ENCODE results near the gene C8B.

The C8B gene

DNA sequence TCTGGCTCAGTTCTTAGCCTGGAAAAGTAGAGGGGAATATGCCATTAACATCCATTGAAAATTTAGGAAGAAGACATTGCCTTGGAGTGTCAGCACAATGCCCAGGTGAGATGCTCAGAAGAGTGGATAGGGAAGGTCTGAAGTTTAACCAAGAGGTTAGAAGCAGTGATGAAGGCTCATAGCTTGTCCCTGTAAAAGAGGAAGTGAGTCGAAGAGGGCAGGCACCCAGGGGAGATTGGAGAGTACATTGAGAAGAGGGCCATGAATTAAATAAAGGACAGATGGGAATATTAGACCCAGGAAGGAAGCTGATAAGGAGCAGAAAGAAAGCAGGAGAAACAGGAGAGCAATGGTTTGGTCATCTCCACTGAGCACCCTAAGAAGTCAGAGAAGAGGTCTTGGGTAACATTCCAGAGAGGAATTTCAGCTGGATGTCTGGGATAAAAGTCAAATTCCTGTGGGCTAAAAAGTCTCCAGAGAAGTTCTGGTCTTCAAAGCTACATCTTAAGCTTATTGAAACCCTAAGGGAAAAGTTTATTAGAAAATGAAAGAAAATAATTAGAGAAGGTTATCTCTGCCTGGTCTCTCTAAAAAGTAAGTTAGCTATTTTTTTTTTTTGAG lies 17.3 kb downstream of the C8B start:
- TF ChIP-seq, protein P1, sequence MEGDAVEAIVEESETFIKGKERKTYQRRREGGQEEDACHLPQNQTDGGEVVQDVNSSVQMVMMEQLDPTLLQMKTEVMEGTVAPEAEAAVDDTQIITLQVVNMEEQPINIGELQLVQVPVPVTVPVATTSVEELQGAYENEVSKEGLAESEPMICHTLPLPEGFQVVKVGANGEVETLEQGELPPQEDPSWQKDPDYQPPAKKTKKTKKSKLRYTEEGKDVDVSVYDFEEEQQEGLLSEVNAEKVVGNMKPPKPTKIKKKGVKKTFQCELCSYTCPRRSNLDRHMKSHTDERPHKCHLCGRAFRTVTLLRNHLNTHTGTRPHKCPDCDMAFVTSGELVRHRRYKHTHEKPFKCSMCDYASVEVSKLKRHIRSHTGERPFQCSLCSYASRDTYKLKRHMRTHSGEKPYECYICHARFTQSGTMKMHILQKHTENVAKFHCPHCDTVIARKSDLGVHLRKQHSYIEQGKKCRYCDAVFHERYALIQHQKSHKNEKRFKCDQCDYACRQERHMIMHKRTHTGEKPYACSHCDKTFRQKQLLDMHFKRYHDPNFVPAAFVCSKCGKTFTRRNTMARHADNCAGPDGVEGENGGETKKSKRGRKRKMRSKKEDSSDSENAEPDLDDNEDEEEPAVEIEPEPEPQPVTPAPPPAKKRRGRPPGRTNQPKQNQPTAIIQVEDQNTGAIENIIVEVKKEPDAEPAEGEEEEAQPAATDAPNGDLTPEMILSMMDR (IDR thresholded peaks at IDR 0.05; ENCODE audit: extremely low read depth, missing control alignments): no peak
- no peak for DNase-seq (ENCODE audit: low spot score)

DNA sequence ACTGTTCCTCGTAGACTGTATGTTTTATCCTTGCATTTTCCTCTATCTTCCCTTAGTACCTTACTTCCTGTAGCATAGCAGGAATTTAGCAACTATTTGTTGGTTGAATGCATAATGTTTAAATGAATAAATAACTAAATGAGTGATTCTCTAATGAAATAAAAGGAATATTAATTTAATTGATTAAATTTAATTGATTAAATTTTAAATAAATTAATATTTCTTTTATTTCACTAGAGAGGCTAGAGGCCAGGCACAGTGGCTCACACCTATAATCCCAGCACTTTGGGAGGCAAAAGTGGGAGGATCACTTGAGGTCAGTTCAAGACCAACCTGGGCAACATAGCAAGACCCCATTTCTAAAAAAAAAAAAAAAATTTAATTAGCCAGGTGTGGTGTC lies 25.8 kb downstream of the C8B start:
- no peak for DNase-seq (ENCODE audit: low spot score)
- TF ChIP-seq, protein P1 (IDR thresholded peaks at IDR 0.05; ENCODE audit: extremely low read depth, missing control alignments): no peak

DNA sequence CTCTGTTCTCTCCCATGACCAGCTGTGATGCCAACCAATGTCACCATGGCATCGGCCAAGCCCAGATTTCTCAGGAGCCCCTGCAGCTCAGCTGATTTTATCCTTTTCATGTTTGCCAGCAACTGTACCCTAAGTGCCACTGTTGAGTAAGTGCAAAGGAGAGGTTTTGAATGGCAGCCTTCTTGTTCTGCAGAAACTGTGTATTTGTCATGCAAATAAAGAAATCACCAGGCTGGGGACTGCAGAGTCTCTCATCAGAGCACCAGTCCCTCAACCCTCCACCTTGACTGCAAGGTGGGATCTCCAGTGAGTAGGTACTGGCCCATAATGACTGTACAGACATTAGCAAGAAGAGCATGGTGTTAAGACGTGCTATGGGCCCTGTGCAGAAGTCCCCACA lies 26.6 kb downstream of the C8B start:
- no peak for DNase-seq (ENCODE audit: low spot score)
- TF ChIP-seq, protein P1 (IDR thresholded peaks at IDR 0.05; ENCODE audit: extremely low read depth, missing control alignments): no peak

DNA sequence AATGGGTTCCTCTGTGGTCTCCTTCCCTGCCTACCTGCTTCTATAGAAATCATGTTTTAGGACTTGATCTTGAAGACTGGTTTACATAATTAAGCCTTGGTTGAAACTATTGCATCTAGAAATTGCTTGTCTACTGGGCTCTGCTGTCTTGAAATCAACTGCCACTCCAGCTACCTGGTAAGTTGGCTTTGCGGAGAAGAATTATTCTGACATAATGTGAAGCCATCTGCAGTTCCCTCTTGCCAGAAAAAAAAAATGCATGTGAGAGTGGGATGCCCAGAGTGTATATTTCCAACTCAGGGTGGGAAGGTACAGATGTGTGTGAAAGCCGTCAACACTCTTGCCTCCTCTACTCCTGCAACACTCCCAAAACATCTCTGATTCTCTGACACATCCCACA lies 27.2 kb downstream of the C8B start:
- TF ChIP-seq, protein P1 (IDR thresholded peaks at IDR 0.05; ENCODE audit: extremely low read depth, missing control alignments): no peak
- DNase-seq (ENCODE audit: low spot score): no peak

DNA sequence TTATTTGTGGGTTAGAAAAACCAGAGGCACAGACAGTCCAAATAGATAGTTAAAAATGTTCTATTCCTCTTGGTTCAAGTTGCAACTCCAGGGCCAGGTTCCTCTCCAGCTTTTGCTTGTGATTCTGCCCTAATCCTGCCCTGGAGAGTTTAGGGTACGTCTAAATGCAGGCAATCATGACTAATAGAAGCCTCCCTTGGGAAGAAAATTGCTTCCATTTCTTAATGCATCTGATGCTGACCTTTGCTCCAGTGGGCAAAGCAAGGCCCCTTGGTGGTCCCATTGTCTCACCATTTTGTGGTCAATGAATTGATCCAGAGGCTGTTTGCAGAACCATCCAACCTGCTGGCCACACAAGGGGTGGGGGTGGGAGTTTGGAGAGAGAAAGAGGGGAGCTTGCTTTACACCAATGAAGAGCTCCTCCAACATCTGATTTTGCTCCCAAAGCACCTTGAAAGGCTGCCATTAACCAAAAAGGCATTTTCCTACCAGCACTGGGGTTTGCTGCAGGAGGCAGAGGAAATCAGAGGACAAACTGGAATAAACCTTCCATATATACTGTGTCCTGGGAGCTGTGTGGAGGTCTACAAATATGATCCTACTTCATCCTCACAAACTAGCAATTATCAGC lies 31.3 kb downstream of the C8B start:
- TF ChIP-seq, protein P1 (IDR thresholded peaks at IDR 0.05; ENCODE audit: extremely low read depth, missing control alignments): no peak
- no peak for DNase-seq (ENCODE audit: low spot score)

DNA sequence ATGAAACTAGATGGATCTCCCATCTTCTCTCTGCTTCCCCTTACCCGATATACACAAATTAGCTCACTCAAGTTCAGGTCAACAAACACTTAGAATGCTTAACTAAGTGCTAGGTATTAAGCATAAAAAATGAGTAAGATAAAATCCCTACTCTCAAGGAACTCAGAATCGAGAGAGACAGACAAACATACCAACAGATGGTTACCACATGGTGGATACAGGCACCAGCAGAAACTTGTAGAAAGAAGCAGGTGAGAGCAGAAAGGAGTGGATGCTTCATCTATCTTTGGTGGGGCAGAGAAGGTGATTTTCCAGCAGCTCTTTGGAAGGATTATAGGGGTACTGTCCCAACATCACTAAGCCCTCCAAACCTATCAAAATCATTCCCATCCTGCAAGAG lies 32.2 kb downstream of the C8B start:
- TF ChIP-seq, protein P1 (IDR thresholded peaks at IDR 0.05; ENCODE audit: extremely low read depth, missing control alignments): no peak

DNA sequence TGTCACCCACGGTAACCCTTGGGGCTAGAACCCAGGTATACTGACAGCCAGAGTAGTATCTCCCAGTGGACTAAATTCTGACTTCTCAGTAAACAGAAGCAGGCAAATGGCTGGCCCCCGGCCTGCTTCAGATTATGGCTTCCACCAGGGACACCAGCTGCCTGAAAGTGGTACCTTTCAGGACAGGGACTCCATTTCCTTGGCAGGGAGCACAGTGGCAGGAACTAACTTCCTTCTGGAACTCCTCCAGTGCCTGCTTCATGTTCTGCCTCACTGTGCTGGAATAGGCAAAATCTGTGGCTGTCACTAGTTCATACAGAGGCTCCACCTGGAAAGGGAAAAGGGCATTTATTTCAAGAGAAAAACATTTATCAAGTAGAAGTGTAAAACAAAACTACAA lies 32.7 kb downstream of the C8B start:
- DNase-seq (ENCODE audit: low spot score): no peak
- TF ChIP-seq, protein P1 (IDR thresholded peaks at IDR 0.05; ENCODE audit: extremely low read depth, missing control alignments): no peak

More for the DNA sequence above, 32.2 kb downstream of the C8B start:
- no peak for DNase-seq (ENCODE audit: low spot score)

All from GM20000 (cell line).